H1 (cell line): Measurements from ENCODE around the gene PSME2. TPM values are rescaled to one million over a fixed set of nuclear protein-coding genes. Genes with fewer than 3 reads are reported as not detected.

Source experiments
- CTCF ChIA-PET: fragments of 300-600 bp; sonication (Branson Sonifier 250); formaldehyde crosslinking; loops from one replicate; lab custom pipeline; 2021; ENCODE audit not compliant: partially characterized antibody; lab: Charles Lee
- POLR2A ChIA-PET: fragments of 300-600 bp; sonication (Branson Sonifier 250); formaldehyde crosslinking; loops from one replicate; lab custom pipeline; 2021; ENCODE audit warnings: inconsistent platforms; ENCODE audit not compliant: partially characterized antibody; lab: Charles Lee
- DNase-seq, 2 experiments: peaks; one replicate each; pipeline versions ENCODE4 v3.0.0 to v3.0.0-alpha.2; 2010 to 2022; ENCODE audit warnings: low spot score in 2 of 2, low read depth in 1 of 2, mixed read lengths in 1 of 2
- FAIRE-seq: peaks from 2 replicates; lab custom pipeline; 2011; peaks lifted over from hg19 to GRCh38; lab: Jason Lieb, UNC
- H2AFZ ChIP-seq: 2 replicates; pipeline ENCODE4 v1.8.1; 2012; ENCODE audit warnings: low read length, inconsistent platforms
- H2AK5ac ChIP-seq: 2 replicates; pipeline ENCODE4 v1.6.1; 2013; ENCODE audit warnings: low read depth, low read length
- H2BK120ac ChIP-seq: replicated peaks from 2 replicates; pipeline ENCODE3; 2013; ENCODE audit warnings: low read depth, low read length, inconsistent platforms
- H2BK12ac ChIP-seq: 2 replicates; pipeline ENCODE4 v1.6.1; 2013; ENCODE audit warnings: low read depth, low read length
- H2BK15ac ChIP-seq: 2 replicates; pipeline ENCODE4 v1.6.1; 2013; ENCODE audit warnings: low read length
- H2BK20ac ChIP-seq: 2 replicates; pipeline ENCODE4 v1.6.1; 2013; ENCODE audit warnings: low read length
- H2BK5ac ChIP-seq: 2 replicates; pipeline ENCODE4 v1.6.1; 2013; ENCODE audit warnings: low read depth, low read length
- H3K14ac ChIP-seq: 2 replicates; pipeline ENCODE4 v1.6.1; 2013; ENCODE audit warnings: inconsistent platforms; ENCODE audit not compliant: insufficient read length
- H3K18ac ChIP-seq: 2 replicates; pipeline ENCODE4 v1.6.1; 2013; ENCODE audit warnings: low read length; ENCODE audit errors: extremely low read depth
- H3K23ac ChIP-seq: 2 replicates; pipeline ENCODE4 v1.6.1; 2013; ENCODE audit warnings: inconsistent platforms; ENCODE audit not compliant: insufficient read length
- H3K23me2 ChIP-seq: 2 replicates; pipeline ENCODE4 v1.6.1; 2013; ENCODE audit warnings: low read depth, low read length
- H3K27ac ChIP-seq: 2 replicates; pipeline ENCODE4 v1.6.1; 2011; ENCODE audit warnings: low read depth, low read length, inconsistent platforms
- H3K27me3 ChIP-seq, 4 experiments: replicated peaks in 1 of 4; 1 replicate in 1 of 4; 2 replicates in 3 of 4; pipeline versions ENCODE4 v1.6.1 to v1.8.1; 2011 to 2013; ENCODE audit warnings: low read length in 3 of 4, mild to moderate bottlenecking in 3 of 4, inconsistent platforms in 2 of 4, mixed read lengths in 2 of 4, moderate library complexity in 1 of 4; ENCODE audit not compliant: control insufficient read depth in 3 of 4, insufficient read depth in 3 of 4; ENCODE audit errors: extremely low read depth in 1 of 4
- H3K36me3 ChIP-seq, 4 experiments: 2 replicates each; pipeline versions ENCODE4 v1.6.1 to v1.8.1; 2011 to 2013; ENCODE audit warnings: mild to moderate bottlenecking in 4 of 4, low read length in 3 of 4, moderate library complexity in 2 of 4, control low read depth in 1 of 4, inconsistent platforms in 1 of 4; ENCODE audit not compliant: insufficient read depth in 4 of 4, control insufficient read depth in 2 of 4
- H3K4ac ChIP-seq: replicated peaks from 2 replicates; pipeline ENCODE3; 2013; ENCODE audit warnings: low read length, low read depth, mixed read lengths, inconsistent platforms; ENCODE audit not compliant: insufficient read length
- H3K4me1 ChIP-seq, 4 experiments: replicated peaks in 1 of 4; 1 replicate in 1 of 4; 2 replicates in 3 of 4; pipeline versions ENCODE4 v1.6.1 to v1.8.1; 2011 to 2013; ENCODE audit warnings: low read length in 3 of 4, inconsistent platforms in 2 of 4, mixed read lengths in 1 of 4; ENCODE audit not compliant: insufficient read depth in 4 of 4, control insufficient read depth in 3 of 4
- H3K4me2 ChIP-seq, 2 experiments: 2 replicates each; pipeline versions ENCODE4 v1.6.1 to v1.8.1; 2011 to 2013; ENCODE audit warnings: low read depth in 2 of 2, low read length in 2 of 2, control low read depth in 1 of 2, inconsistent platforms in 1 of 2, mild to moderate bottlenecking in 1 of 2; ENCODE audit not compliant: insufficient read depth in 1 of 2
- H3K4me3 ChIP-seq, 4 experiments: fragments of 200-600, 300-600 bp in 1 of 4; sonication (generic), shearing (Covaris generic), sonication (Bioruptor Twin) in 1 of 4; 2 replicates each; pipeline versions ENCODE4 v1.5.1 to v1.8.1; 2011 to 2016; ENCODE audit warnings: low read length in 4 of 4, low read depth in 3 of 4, control low read depth in 2 of 4, inconsistent platforms in 2 of 4, mild to moderate bottlenecking in 2 of 4, mixed read lengths in 1 of 4, moderate library complexity in 1 of 4; ENCODE audit not compliant: insufficient read depth in 2 of 4; ENCODE audit errors: extremely low read depth in 1 of 4
- H3K56ac ChIP-seq: replicated peaks from 2 replicates; pipeline ENCODE3; 2013; ENCODE audit warnings: low read depth, mild to moderate bottlenecking, mixed read lengths, low read length, inconsistent platforms; ENCODE audit not compliant: insufficient read length
- H3K79me1 ChIP-seq: 2 replicates; pipeline ENCODE4 v1.6.1; 2013; ENCODE audit warnings: low read depth, low read length, control low read depth
- H3K79me2 ChIP-seq, 2 experiments: 2 replicates each; pipeline versions ENCODE4 v1.6.1 to v1.8.1; 2012 to 2013; ENCODE audit warnings: low read length in 2 of 2, mild to moderate bottlenecking in 2 of 2, inconsistent platforms in 1 of 2; ENCODE audit not compliant: insufficient read depth in 2 of 2, control insufficient read depth in 1 of 2
- H3K9ac ChIP-seq, 4 experiments: replicated peaks in 1 of 4; 1 replicate in 1 of 4; 2 replicates in 3 of 4; pipeline versions ENCODE4 v1.6.1 to v1.8.1; 2011 to 2013; ENCODE audit warnings: low read depth in 3 of 4, low read length in 3 of 4, control low read depth in 2 of 4, mild to moderate bottlenecking in 2 of 4, moderate library complexity in 2 of 4, inconsistent platforms in 1 of 4; ENCODE audit errors: extremely low read depth in 1 of 4
- H3K9me3 ChIP-seq, 2 experiments: 2 replicates each; pipeline versions ENCODE4 v1.6.1 to v1.8.1; 2012 to 2013; ENCODE audit warnings: mild to moderate bottlenecking in 2 of 2, moderate library complexity in 2 of 2, control low read depth in 1 of 2, inconsistent platforms in 1 of 2, low read depth in 1 of 2, low read length in 1 of 2, mixed read lengths in 1 of 2; ENCODE audit not compliant: insufficient read depth in 2 of 2
- H4K20me1 ChIP-seq, 2 experiments: replicated peaks in 1 of 2; 2 replicates each; pipeline versions ENCODE3 to v1.8.1; 2011 to 2013; ENCODE audit warnings: inconsistent platforms in 2 of 2, low read length in 2 of 2, mild to moderate bottlenecking in 1 of 2; ENCODE audit not compliant: insufficient read depth in 2 of 2, control insufficient read depth in 1 of 2
- H4K5ac ChIP-seq: 2 replicates; pipeline ENCODE4 v1.6.1; 2013; ENCODE audit warnings: low read length, low read depth, mixed read lengths, inconsistent platforms; ENCODE audit not compliant: insufficient read length
- H4K8ac ChIP-seq: 2 replicates; pipeline ENCODE4 v1.8.0; 2013; ENCODE audit warnings: mild to moderate bottlenecking, moderate library complexity, low read length, inconsistent platforms; ENCODE audit not compliant: insufficient read depth; ENCODE audit errors: extremely low read depth
- H4K91ac ChIP-seq: replicated peaks from 2 replicates; pipeline ENCODE3; 2013; ENCODE audit warnings: low read length, mixed read lengths, inconsistent platforms; ENCODE audit not compliant: insufficient read length
- BCL11A ChIP-seq, 2 experiments: IDR thresholded peaks; one replicate each; pipeline ENCODE4 v1.6.1; 2011; ENCODE audit warnings: low read depth in 2 of 2, low read length in 2 of 2, mild to moderate bottlenecking in 2 of 2
- BRCA1 ChIP-seq: IDR thresholded peaks from 2 replicates; pipeline ENCODE4 v1.6.1; 2012; ENCODE audit warnings: low read depth, low read length, improper control_type of control experiment
- CTBP2 ChIP-seq: IDR thresholded peaks from 2 replicates; pipeline ENCODE4 v1.7.0; 2011; ENCODE audit warnings: borderline replicate concordance, mild to moderate bottlenecking, moderate library complexity, mixed read lengths, low read length; ENCODE audit not compliant: insufficient read depth, insufficient read length
- GTF2F1 ChIP-seq: IDR thresholded peaks from 2 replicates; pipeline ENCODE4 v1.6.1; 2012; ENCODE audit warnings: low read depth, low read length, improper control_type of control experiment, borderline replicate concordance
- PHF8 ChIP-seq: fragments of 200-600 bp; sonication (generic); conservative IDR thresholded peaks from 2 replicates; pipeline ENCODE4 v1.7.1; 2012; ENCODE audit warnings: low read depth, mild to moderate bottlenecking, inconsistent platforms, low read length, moderate library complexity
- RNF2 ChIP-seq: fragments of 200-900, 300-1000 bp; sonication (generic); IDR thresholded peaks from 2 replicates; pipeline ENCODE4 v1.7.1; 2016; ENCODE audit warnings: borderline replicate concordance, low read depth, mild to moderate bottlenecking, antibody characterized with exemption, low read length; ENCODE audit not compliant: poor library complexity, severe bottlenecking; ENCODE audit errors: missing control alignments
- SIN3A ChIP-seq, 2 experiments: IDR thresholded peaks in 1 of 2; conservative IDR thresholded peaks in 1 of 2; 2 replicates each; pipeline ENCODE4 v1.6.1; 2011 to 2012; ENCODE audit warnings: low read length in 2 of 2, improper control_type of control experiment in 1 of 2, low read depth in 1 of 2, mild to moderate bottlenecking in 1 of 2
- SP4 ChIP-seq: IDR thresholded peaks from 2 replicates; pipeline ENCODE4 v1.6.1; 2012; ENCODE audit warnings: low read length, inconsistent platforms
- TBP ChIP-seq: IDR thresholded peaks from 2 replicates; pipeline ENCODE4 v1.6.1; 2011; ENCODE audit warnings: low read depth, low read length, improper control_type of control experiment
- TCF12 ChIP-seq: IDR thresholded peaks from 2 replicates; pipeline ENCODE4 v1.6.1; 2011; ENCODE audit warnings: low read depth, mild to moderate bottlenecking, low read length
- WGBS, 2 experiments: shearing (Covaris generic) in 1 of 2; methylation state at CpG; one replicate each; pipeline versions ENCODE4 v1.1.6 to v1.1.7; 2013 to 2015; ENCODE audit warnings: low lambda C conversion rate in 2 of 2, mixed read lengths in 2 of 2, inconsistent platforms in 1 of 2, low coverage in 1 of 2, missing lambda C conversion rate in 1 of 2; ENCODE audit not compliant: insufficient replicate concordance in 2 of 2, insufficient coverage in 1 of 2, insufficient read length in 1 of 2; ENCODE audit errors: extremely low coverage in 1 of 2, missing lambda C conversion rate in 1 of 2; 5-methylcytosine and 5-hydroxymethylcytosine counted together
- polyA plus RNA-seq, 7 experiments: library from polyadenylated mRNA; depleted of rRNA in 3 of 7; stranded (reverse) in 5 of 7; unstranded in 2 of 7; fragments of >200 nt in 5 of 7; fragments of 200-250 nt in 2 of 7; gene quantifications; 1 replicate in 5 of 7; 2 replicates in 1 of 7; 4 replicates in 1 of 7; pipeline versions ENCODE4 v1.2.1 to v1.2.3, GENCODE V29; 2011 to 2013; ENCODE audit warnings: missing spikeins in 2 of 7, mixed read lengths in 2 of 7
- total RNA-seq: library from RNA; stranded (reverse); fragmentation: NEBNext Ultra II Directional; extraction: Animal tissue kit (Norgen Biotek cat#: 25700); gene quantifications from 2 replicates; pipeline ENCODE4 v1.2.1, GENCODE V29; 2021

PSME2 gene
- total and polyA plus RNA-seq, 2 of the 8 experiments (the other 6 are each of a cell fraction or from before 2014, with no cell fraction given): 71.8 to 111 TPM

GRCh38 chr14:24138396-24139271 lies 7.8 kb downstream of the PSME2 start:
- H2BK12ac ChIP-seq: no peak overlapping the region
- H4K20me1 ChIP-seq: peaks cover 0 to 1% of the 10 kb centered on the region in 2 experiments
- ChIA-PET POLR2A (interaction anchor here (0.6 to 10.5 kb wide), 18 partner anchors 8 to 132 kb away, joined by 3 to 118 read pairs (median 6); partner anchors contain the start of genes DCAF11, IRF9, NRL and PSME2), CTCF (interaction anchor here (0.6 to 3.1 kb wide), 6 partner anchors 13 to 81 kb away, joined by 3 to 18 read pairs (median 4); partner anchors contain the start of gene IRF9)
- no peak overlapping the region for H2AK5ac ChIP-seq
- no peak overlapping the region for H3K27ac ChIP-seq
- FAIRE-seq (no peak), DNase-seq (no peak)
- no peak overlapping the region for H3K4me2 ChIP-seq
- no peak overlapping the region for H4K5ac ChIP-seq
- H3K18ac ChIP-seq: no peak overlapping the region
- 92% methylated on average over 13 of the region's 13 CpGs; no CpG with 5 or more reads in 1 of the 2 experiments for WGBS, 2 experiments
- H2BK5ac ChIP-seq: no peak overlapping the region
- H3K23me2 ChIP-seq: peaks cover 8% of the 10 kb centered on the region; the same call in 1 of the 2 replicates
- H3K36me3 ChIP-seq: peaks cover 8 to 25% (median 14%) of the 10 kb centered on the region in 4 experiments; a peak in 6 of 8 replicates
- no peaks in the 10 kb centered on the region for H3K27me3 ChIP-seq
- no peak overlapping the region for H3K14ac ChIP-seq
- no peak overlapping the region for H3K23ac ChIP-seq
- H3K4me1 ChIP-seq: peaks cover 0 to 10% (median 7%) of the 10 kb centered on the region in 4 experiments; a peak in 5 of 7 replicates
- H3K4me3 ChIP-seq: no peak overlapping the region
- H3K56ac ChIP-seq: no peak overlapping the region
- H2BK20ac ChIP-seq: no peak overlapping the region
- H4K8ac ChIP-seq: no peak overlapping the region
- no peak overlapping the region for H2BK15ac ChIP-seq
- H2BK120ac ChIP-seq: no peak overlapping the region
- no peak overlapping the region for H3K4ac ChIP-seq
- H3K79me2 ChIP-seq: peaks cover 0 to 12% of the 10 kb centered on the region in 2 experiments; a peak in 2 of 4 replicates
- no peaks in the 10 kb centered on the region for H3K9me3 ChIP-seq
- peaks cover 4% of the 10 kb centered on the region; the same call in 1 of the 2 replicates for H3K79me1 ChIP-seq
- no peak overlapping the region for H3K9ac ChIP-seq
- H4K91ac ChIP-seq: no peak overlapping the region
- no peak overlapping the region for H2AFZ ChIP-seq
- TF ChIP-seq RNF2 (no peak), GTF2F1 (no peak), TBP (no peak), SIN3A (conservative IDR thresholded peaks at IDR 0.05 in 1 of 2, IDR thresholded peaks at IDR 0.05 in 1 of 2; ENCODE audit: low read depth in 1 of 2, low read length in 2 of 2) (no peak), TCF12 (no peak), CTBP2 (no peak), SP4 (no peak), BCL11A (IDR thresholded peaks at IDR 0.05; ENCODE audit: low read depth in 2 of 2, low read length in 2 of 2) (no peak), PHF8 (no peak), BRCA1 (no peak)
